ENCODE measurements around the gene NELFCD. TPM values are rescaled to one million over a fixed set of nuclear protein-coding genes. Genes with fewer than 3 reads are reported as not detected.

NELFCD gene, protein sequence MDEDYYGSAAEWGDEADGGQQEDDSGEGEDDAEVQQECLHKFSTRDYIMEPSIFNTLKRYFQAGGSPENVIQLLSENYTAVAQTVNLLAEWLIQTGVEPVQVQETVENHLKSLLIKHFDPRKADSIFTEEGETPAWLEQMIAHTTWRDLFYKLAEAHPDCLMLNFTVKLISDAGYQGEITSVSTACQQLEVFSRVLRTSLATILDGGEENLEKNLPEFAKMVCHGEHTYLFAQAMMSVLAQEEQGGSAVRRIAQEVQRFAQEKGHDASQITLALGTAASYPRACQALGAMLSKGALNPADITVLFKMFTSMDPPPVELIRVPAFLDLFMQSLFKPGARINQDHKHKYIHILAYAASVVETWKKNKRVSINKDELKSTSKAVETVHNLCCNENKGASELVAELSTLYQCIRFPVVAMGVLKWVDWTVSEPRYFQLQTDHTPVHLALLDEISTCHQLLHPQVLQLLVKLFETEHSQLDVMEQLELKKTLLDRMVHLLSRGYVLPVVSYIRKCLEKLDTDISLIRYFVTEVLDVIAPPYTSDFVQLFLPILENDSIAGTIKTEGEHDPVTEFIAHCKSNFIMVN
- total RNA-seq, result 69.7 TPM

DNA sequence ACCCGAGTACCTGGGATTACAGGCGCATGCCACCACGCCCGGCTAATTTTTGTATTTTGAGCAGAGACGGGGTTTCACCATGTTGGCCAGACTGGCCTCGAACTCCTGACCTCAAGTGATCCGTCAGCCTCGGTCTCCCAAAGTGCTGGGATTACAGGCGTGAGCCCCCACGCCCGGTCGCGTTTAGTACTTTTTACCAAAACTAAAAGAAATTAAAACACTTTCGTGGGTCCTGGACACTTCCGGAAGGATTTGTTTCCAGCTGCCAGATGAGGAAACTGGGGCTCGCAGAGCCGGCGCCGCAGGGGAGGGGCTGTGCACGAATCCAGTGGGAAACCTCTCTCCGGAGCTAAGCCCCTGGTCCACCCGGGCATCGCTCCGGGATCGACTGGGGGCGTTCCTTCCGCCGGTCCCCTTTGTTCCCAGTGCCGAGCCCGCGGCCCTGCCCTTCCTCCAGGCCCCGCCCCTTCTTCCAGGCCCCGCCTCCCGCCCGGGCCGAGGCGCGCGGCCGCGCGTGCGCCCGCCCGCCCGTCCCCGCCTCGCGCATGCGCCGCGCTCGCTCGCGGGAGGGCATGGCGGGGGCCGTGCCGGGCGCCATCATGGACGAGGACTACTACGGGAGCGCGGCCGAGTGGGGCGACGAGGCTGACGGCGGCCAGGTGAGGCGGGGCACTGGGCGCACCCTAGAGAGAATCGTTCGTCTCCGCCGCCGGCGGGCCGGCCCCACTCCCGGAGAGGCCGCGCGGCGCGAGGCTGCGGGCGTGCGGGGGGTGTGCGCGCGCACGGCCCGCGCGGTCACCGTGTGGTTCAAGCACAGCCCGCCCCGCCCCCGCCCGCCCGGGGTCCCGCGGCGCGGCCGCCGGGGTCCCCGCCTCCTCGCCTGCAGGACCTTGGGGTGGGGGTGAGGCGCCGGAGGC, at the start of gene NELFCD:
NELFCD (plus strand) TSS at position 546 of the 917 bp plus-strand sequence; CDS start at position 600, 54 bp downstream.

DNA sequence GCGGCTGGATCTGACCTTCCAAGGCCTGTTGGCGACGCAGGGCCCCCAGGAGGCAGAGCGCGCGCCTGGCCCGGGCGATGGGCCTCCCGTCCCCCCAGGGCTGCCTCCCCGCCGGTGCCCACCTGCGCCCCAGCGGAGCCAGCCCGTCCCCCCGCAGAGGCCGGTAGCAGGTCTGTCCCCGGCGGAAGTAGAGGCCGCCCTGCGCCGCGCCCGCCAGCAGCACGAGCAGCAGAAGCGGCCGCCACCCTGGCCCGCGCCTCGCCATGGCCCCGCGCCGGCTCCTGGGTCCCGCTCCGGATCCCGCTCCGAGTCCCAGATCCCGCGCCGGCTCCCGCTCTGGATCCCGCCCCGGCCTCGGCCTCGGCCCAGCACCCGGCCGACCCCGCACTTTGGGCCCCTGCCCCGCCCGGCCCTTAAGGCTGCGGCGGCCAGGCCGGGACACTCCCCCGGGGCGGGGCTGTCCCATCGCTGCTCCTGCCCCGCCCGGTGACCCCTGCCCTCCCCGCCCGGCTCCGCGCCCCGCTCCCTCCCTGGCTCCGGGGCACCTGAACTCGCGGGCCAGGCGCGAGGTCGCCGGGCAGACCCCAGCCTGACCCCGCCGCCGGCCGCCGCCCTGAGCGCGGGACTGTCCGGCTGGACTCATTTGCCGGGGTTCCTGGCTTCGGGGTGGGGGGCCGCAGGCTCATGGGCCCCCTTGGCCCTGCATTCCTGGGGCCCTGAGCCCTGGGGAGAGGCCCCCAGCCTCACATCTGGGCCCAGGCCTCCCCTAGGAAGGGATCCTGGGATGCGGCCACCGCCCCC, 26.0 kb downstream of the NELFCD start, which contains the start of gene CTSZ:
CTSZ (minus strand) TSS at position 391 of the 801 bp plus-strand sequence; CDS start at position 265, 126 bp downstream.

DNA sequence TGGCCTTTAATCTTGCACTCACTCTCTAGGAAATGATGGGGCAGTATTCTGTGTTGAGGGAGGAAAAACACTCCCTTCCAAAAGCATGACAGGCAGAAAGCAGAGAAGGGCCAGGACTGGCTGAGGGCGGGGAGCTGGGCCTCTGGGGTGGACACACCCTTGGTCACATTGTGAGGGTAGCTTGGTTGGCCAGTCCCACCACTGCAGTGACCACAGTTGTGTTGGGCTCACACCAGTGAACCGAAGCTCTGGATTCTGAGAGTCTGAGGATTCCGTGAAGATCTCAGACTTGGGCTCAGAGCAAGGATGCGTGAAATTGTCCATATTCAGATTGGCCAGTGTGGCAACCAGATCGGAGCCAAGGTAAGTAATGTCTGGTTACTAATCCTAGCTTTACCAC, 38.2 kb downstream of the NELFCD start, which contains the start of gene TUBB1:
TUBB1 (plus strand) TSS at position 213 of the 400 bp plus-strand sequence; CDS start at position 307, 94 bp downstream.

DNA sequence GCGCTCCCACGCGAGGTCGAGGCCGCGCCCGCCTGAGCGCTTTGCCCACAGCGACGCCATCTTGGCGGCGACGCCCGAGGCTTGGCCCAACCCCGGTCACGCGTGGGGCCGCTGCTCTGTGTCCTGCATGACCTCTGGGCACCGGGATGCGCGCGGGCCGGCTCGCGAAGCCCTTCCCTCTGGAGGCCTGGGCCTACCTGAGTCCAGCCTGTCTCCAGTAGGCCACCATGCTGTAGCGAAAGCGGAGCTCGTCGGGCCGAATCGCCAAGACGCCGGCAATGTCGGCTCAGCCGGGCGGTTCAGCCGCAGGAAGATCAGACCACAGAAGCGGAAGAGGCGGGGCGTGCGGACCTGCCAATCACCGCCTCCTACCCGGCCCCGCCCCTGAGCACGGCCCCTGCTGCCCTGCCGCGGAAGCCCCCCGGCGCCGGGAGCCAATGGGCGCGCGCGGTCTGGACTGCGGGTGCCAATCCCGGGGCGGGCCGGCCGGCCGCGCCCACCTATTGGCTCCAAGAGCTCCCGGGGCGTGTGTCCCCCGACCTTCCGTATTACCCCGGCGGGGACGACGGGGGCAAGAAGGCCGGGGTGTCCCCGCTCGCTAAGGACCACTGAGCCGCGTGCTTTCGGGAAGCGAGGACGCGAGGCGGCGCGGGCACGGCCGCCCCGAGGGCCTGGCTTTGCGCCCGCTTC, 51.1 kb downstream of the NELFCD start, which contains the start of gene ATP5F1E:
ATP5F1E (minus strand) TSS at position 313 of the 690 bp plus-strand sequence; CDS start at position 229, 84 bp downstream.

DNA sequence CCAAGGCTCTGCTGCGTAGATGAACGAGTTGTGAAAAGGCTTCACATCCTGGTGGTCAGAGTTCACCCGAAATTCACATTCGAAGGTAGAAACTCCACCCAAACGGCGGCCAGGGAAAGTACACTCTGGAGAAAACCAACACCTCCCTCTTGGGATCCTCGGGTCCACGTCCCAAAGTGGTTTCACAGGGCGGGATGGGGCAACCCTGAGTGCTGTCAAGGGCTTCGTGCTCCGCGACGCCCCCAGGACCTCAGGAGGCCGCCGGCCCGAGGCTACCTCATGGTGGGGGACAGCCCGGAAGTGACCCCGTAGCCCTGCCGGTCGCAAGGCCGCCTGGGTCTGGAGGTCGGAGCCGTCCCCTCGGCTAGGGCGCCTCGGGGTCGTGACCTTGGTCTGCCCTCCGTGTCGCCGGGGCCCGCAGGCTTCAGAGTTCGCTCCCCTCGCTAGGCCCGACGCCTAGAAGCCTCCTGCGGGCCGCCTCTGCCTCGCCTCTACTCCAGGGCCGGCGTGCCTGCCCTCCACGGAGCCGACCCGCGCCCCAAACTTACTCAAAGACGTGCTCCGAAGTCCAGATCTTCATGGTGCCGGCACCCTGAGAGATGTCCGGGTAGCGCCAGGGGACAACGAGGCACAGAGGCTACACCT, 61.2 kb downstream of the NELFCD start, which contains the start of gene PRELID3B:
PRELID3B (minus strand) TSS at position 636 of the 645 bp plus-strand sequence; CDS start at position 580, 56 bp downstream.

Other genes starting within 250 kb of the NELFCD start
- gene GNAS-AS1, start 130.4 kb upstream of the NELFCD start, total RNA-seq, result 1.8 TPM
- gene GNAS, start 128.5 kb upstream of the NELFCD start, total RNA-seq, result 781 TPM
- gene CTSZ, start 26.0 kb downstream of the NELFCD start, total RNA-seq, result 85.2 TPM
- 3.7 TPM for gene TUBB1, start 38.2 kb downstream of the NELFCD start, total RNA-seq
- 9.1 TPM for gene ATP5F1E, start 51.1 kb downstream of the NELFCD start, total RNA-seq
- 45.1 TPM for gene PRELID3B, start 61.5 kb downstream of the NELFCD start, total RNA-seq
- gene ZNF831, start 182.6 kb downstream of the NELFCD start, total RNA-seq, result 0.16 TPM